Endothelial cell of umbilical vein (primary cell): ENCODE data around the gene PIP5K1C. TPM values are rescaled to one million over a fixed set of nuclear protein-coding genes. Genes with fewer than 3 reads are reported as not detected.

Experiments
- BruUV-seq: library from RNA; stranded (reverse); fragments of 400-500 nt; replicated peaks from 2 replicates; lab custom pipeline; 2021; lab: Mats Ljungman, UMichigan
- CTCF ChIA-PET: fragments of 300-600, 350-600 bp; sonication (Branson Sonifier 250); formaldehyde crosslinking; loops from one replicate; lab custom pipeline; 2021; ENCODE audit warnings: antibody characterized with exemption, inconsistent platforms; lab: Charles Lee
- POLR2A ChIA-PET: fragments of 300-600, 350-600 bp; sonication (Branson Sonifier 250); formaldehyde crosslinking; loops from one replicate; lab custom pipeline; 2021; ENCODE audit warnings: antibody characterized with exemption, inconsistent platforms; lab: Charles Lee
- DNase-seq: peaks from one replicate; pipeline ENCODE4 v3.0.0-alpha.2; 2011; ENCODE audit warnings: low read depth, low spot score
- FAIRE-seq: peaks from 2 replicates; lab custom pipeline; 2011; peaks lifted over from hg19 to GRCh38; lab: Jason Lieb, UNC
- H2AFZ ChIP-seq: 2 replicates; pipeline ENCODE4 v1.6.0; 2012; ENCODE audit warnings: low read depth, low read length, control low read depth, inconsistent platforms
- H3K27ac ChIP-seq: 2 replicates; pipeline ENCODE4 v1.5.1; 2011; ENCODE audit warnings: low read depth, mild to moderate bottlenecking, control low read depth, low read length, moderate library complexity; ENCODE audit not compliant: insufficient read depth
- H3K27me3 ChIP-seq, 2 experiments: 2 replicates each; pipeline versions ENCODE4 v1.6.0 to v1.6.1; 2011; ENCODE audit warnings: low read length in 2 of 2, mixed read lengths in 1 of 2; ENCODE audit not compliant: control insufficient read depth in 2 of 2, insufficient read depth in 2 of 2
- H3K36me3 ChIP-seq, 2 experiments: 2 replicates in 1 of 2; 3 replicates in 1 of 2; pipeline ENCODE4 v1.5.1; 2011; ENCODE audit warnings: low read length in 2 of 2, mild to moderate bottlenecking in 1 of 2, moderate library complexity in 1 of 2; ENCODE audit not compliant: control insufficient read depth in 2 of 2, insufficient read depth in 2 of 2; ENCODE audit errors: extremely low read depth in 1 of 2
- H3K4me1 ChIP-seq: 3 replicates; pipeline ENCODE4 v1.5.1; 2011; ENCODE audit warnings: mild to moderate bottlenecking, low read length; ENCODE audit not compliant: control insufficient read depth, insufficient read depth; ENCODE audit errors: extremely low read depth
- H3K4me2 ChIP-seq: 2 replicates; pipeline ENCODE4 v1.6.1; 2011; ENCODE audit warnings: low read length, control low read depth, mixed read lengths; ENCODE audit not compliant: insufficient read depth
- H3K4me3 ChIP-seq, 3 experiments: fragments of 200-600 bp in 1 of 3; sonication (generic), shearing (Covaris generic) in 1 of 3; replicated peaks in 1 of 3; 2 replicates each; pipeline ENCODE4 v1.5.1; 2011 to 2016; ENCODE audit warnings: control low read depth in 3 of 3, low read length in 3 of 3, mild to moderate bottlenecking in 2 of 3, inconsistent platforms in 1 of 3, low read depth in 1 of 3, moderate library complexity in 1 of 3; ENCODE audit not compliant: insufficient read depth in 1 of 3
- H3K79me2 ChIP-seq: 2 replicates; pipeline ENCODE4 v1.6.0; 2012; ENCODE audit warnings: low read length, inconsistent platforms; ENCODE audit not compliant: control insufficient read depth, insufficient read depth
- H3K9ac ChIP-seq: replicated peaks from 2 replicates; pipeline ENCODE3; 2011; ENCODE audit warnings: low read length, control low read depth; ENCODE audit not compliant: insufficient read depth; ENCODE audit errors: extremely low read depth
- H3K9me1 ChIP-seq: replicated peaks from 3 replicates; pipeline ENCODE4 v1.6.0; 2011; ENCODE audit warnings: mild to moderate bottlenecking, low read length; ENCODE audit not compliant: control insufficient read depth, insufficient read depth; ENCODE audit errors: extremely low read depth
- H3K9me3 ChIP-seq: replicated peaks from 2 replicates; pipeline ENCODE4 v1.5.1; 2012; ENCODE audit warnings: low read length, inconsistent platforms; ENCODE audit not compliant: control insufficient read depth, insufficient read depth
- H4K20me1 ChIP-seq: replicated peaks from 2 replicates; pipeline ENCODE3; 2011; ENCODE audit warnings: mild to moderate bottlenecking, low read length; ENCODE audit not compliant: control insufficient read depth, insufficient read depth; ENCODE audit errors: extremely low read depth
- EZH2 ChIP-seq: IDR thresholded peaks from 2 replicates; pipeline ENCODE4 v1.6.1; 2012; ENCODE audit warnings: borderline replicate concordance, low read depth, mild to moderate bottlenecking, moderate library complexity, low read length, inconsistent platforms; ENCODE audit not compliant: severe bottlenecking
- FOS ChIP-seq: IDR thresholded peaks from 2 replicates; pipeline ENCODE4 v1.6.1; 2011; ENCODE audit warnings: mild to moderate bottlenecking, low read length, moderate library complexity, borderline replicate concordance; ENCODE audit not compliant: insufficient read depth
- GATA2 ChIP-seq: IDR thresholded peaks from 2 replicates; pipeline ENCODE4 v1.7.0; 2011; ENCODE audit warnings: low read depth, mild to moderate bottlenecking, moderate library complexity, mixed read lengths, low read length; ENCODE audit not compliant: insufficient read length, insufficient read depth
- JUN ChIP-seq: IDR thresholded peaks from 2 replicates; pipeline ENCODE4 v1.6.1; 2011; ENCODE audit warnings: borderline replicate concordance, low read depth; ENCODE audit not compliant: insufficient read length, insufficient read depth
- MYC ChIP-seq: IDR thresholded peaks from one replicate; pipeline ENCODE4 v1.6.1; 2011; ENCODE audit warnings: mild to moderate bottlenecking, low read depth, low read length
- POLR2A ChIP-seq: IDR thresholded peaks from 2 replicates; pipeline ENCODE4 v1.6.1; 2012; ENCODE audit warnings: low read depth, mild to moderate bottlenecking, control low read depth, low read length
- POLR2AphosphoS5 ChIP-seq: IDR thresholded peaks from 2 replicates; pipeline ENCODE4 v1.6.1; 2012; ENCODE audit warnings: low read depth, mild to moderate bottlenecking, control low read depth, low read length, moderate library complexity; ENCODE audit not compliant: insufficient read depth
- dilution Hi-C: fragments of 300-500 bp; cut with MboI; formaldehyde crosslinking; loops from one replicate; pipeline ENCODE4 v1.15.0; 2019; ENCODE audit warnings: low sequenced_read_pairs; ENCODE audit not compliant: extremely low pct_ligation_motif_present
- intact Hi-C: fragments of 100-400 bp; cut with micrococcal nuclease; formaldehyde crosslinking; loops from one replicate; pipeline ENCODE4 v1.10.0; 2022
- polyA plus RNA-seq, 4 experiments: library from polyadenylated mRNA; depleted of rRNA in 3 of 4; stranded (reverse) in 3 of 4; unstranded in 1 of 4; fragments of >200 nt; gene quantifications; 2 replicates each; pipeline versions ENCODE4 v1.2.1 to v1.2.3, GENCODE V29; 2011 to 2012; ENCODE audit warnings: missing spikeins in 1 of 4
- total RNA-seq: library from RNA; stranded (reverse); gene quantifications from 2 replicates; pipeline ENCODE4 v1.2.3, GENCODE V29; 2021
- TF ChIP-seq, protein P1 (sequence below): IDR thresholded peaks from 2 replicates; pipeline ENCODE4 v1.6.1; 2011; ENCODE audit not compliant: insufficient read depth, insufficient read length

PIP5K1C gene
- total and polyA plus RNA-seq, 2 donors (not counting 3 experiments of a cell fraction or from before 2014, with no cell fraction given): 31.6 to 79.5 TPM

DNA sequence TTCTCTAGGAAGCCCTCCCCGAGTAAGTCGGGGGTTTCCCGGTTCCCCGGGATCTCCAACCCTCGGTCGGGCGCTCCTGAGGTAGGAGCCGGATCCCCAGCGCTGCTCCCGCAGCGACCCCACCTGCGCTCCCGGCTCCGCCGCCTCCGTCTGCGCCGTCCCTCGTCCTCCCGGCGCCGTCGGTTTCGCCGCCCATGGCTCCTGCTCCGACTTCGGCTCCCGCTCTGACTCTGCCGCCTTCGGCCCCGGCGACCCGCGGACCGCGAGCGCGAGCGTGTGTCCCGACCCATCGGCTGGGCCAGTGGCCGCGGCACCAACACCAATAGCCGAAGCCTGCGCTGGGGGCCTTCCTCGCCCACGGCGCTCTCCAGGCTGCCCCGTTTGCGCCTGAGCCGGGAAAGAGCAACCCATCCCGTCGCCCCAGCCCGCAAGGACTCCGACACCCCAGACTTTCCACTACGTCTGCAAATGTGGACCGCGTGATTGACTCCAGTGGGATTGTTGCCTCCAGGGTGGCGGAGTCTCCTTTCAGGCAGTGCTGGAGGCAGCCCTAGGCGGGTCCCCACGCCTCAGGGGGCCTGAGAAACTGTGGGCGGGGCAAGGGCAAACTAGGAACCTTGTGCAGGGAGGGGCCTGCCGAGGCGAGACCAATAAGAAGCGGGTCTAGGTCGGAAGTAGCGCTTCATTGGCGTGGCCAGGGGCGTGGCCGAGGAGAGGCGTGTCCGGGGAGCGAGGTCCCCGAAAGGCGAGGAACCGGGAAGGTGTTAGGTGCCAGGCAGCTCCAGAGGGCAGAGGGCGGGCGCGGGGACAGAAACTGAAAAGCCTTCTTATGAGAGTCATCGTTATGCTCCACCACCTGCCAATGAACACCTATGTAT lies 73.6 kb downstream of the PIP5K1C start, which contains the start of gene CACTIN:
TSS of gene CACTIN (minus strand) at position 318 of the 878 bp plus-strand sequence. CDS start at position 290, 28 bp downstream.
- no peaks in the 10 kb centered on the region for H3K9me3 ChIP-seq
- no peaks in the 10 kb centered on the region for H3K27me3 ChIP-seq
- no peaks in the 10 kb centered on the region for H3K9me1 ChIP-seq
- DNase-seq (peak; percentile 97), FAIRE-seq (peak; percentile 98)
- H4K20me1 ChIP-seq: no peaks in the 10 kb centered on the region
- peak within 1 kb of the TSS; percentile 75 for H3K4me2 ChIP-seq
- ChIA-PET CTCF (interaction anchor here (0.7 to 1.3 kb wide), 3 partner anchors 50 to 82 kb away, joined by 3 to 4 read pairs (median 3); no protein-coding TSS in a partner anchor), POLR2A (interaction anchor here (0.5 to 1.4 kb wide), 2 partner anchors 18 to 26 kb away, joined by 3 to 4 read pairs; no protein-coding TSS in a partner anchor)
- peaks cover 18% of the 10 kb centered on the region for H3K79me2 ChIP-seq
- dilution Hi-C loops (no loop called here), intact Hi-C loops (loop anchor here (2.0 to 10.0 kb wide), 2 partner anchors 54 to 78 kb away; partner anchors contain the start of genes HMG20B, PIP5K1C and TJP3)
- no TSS peak for BruUV-seq
- H3K4me1 ChIP-seq: peaks cover 14% of the 10 kb centered on the region
- peaks cover 0 to 16% of the 10 kb centered on the region in 2 experiments for H3K36me3 ChIP-seq
- H3K4me3 ChIP-seq: peak within 1 kb of the TSS; percentile 70 to 94 (median 88)
- peak within 1 kb of the TSS; percentile 93 for H3K27ac ChIP-seq
- H3K9ac ChIP-seq: peak within 1 kb of the TSS; percentile 93
- TF ChIP-seq EZH2 (no peak), FOS (no peak), POLR2A (peak; percentile 77), POLR2AphosphoS5 (no peak), JUN (no peak), GATA2 (no peak), MYC (peak; percentile 35)
- TF ChIP-seq, protein P1, sequence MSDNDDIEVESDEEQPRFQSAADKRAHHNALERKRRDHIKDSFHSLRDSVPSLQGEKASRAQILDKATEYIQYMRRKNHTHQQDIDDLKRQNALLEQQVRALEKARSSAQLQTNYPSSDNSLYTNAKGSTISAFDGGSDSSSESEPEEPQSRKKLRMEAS: peak; percentile 72
- peak within 1 kb of the TSS; percentile 83 for H2AFZ ChIP-seq
